ENCODE results near the gene EMILIN1. TPM values are rescaled to one million over a fixed set of nuclear protein-coding genes. Genes with fewer than 3 reads are reported as not detected.

The EMILIN1 gene
- total and polyA plus RNA-seq, 2 of the 8 experiments (the other 6 are each of a cell fraction or from before 2014, with no cell fraction given) = 1.9 to 3.0 TPM

- Histone ChIP-seq H2AFZ (ENCODE audit: low read length) (no peak overlapping the region), H3K4me2 (ENCODE audit: insufficient read depth in 1 of 2, low read depth in 2 of 2, low read length in 2 of 2) (no peak overlapping the region; a peak in 1 of 4 replicates), H2BK20ac (ENCODE audit: low read length) (no peak overlapping the region), H3K79me1 (ENCODE audit: low read depth, low read length) (peaks cover 9% of the 10 kb centered on the region; the same call in 1 of the 2 replicates), H3K23ac (ENCODE audit: insufficient read length) (no peak overlapping the region), H4K91ac (replicated peaks; ENCODE audit: insufficient read length, low read length) (no peak overlapping the region), H3K27ac (ENCODE audit: low read depth, low read length) (no peak overlapping the region), H3K9ac (replicated peaks in 1 of 4; ENCODE audit: extremely low read depth in 1 of 4, low read depth in 3 of 4, low read length in 3 of 4) (no peak overlapping the region), H3K79me2 (ENCODE audit: control insufficient read depth in 1 of 2, insufficient read depth in 2 of 2, low read length in 2 of 2) (peaks cover 0 to 12% of the 10 kb centered on the region in 2 experiments; a peak in 3 of 4 replicates), H2BK12ac (ENCODE audit: low read depth, low read length) (no peak overlapping the region), H4K20me1 (replicated peaks in 1 of 2; ENCODE audit: control insufficient read depth in 1 of 2, insufficient read depth in 2 of 2, low read length in 2 of 2) (peaks cover 0 to 3% of the 10 kb centered on the region in 2 experiments), H2BK5ac (ENCODE audit: low read depth, low read length) (no peak overlapping the region), H4K5ac (ENCODE audit: insufficient read length, low read depth, low read length) (no peak overlapping the region), H3K27me3 (replicated peaks in 1 of 4; ENCODE audit: control insufficient read depth in 3 of 4, extremely low read depth in 1 of 4, insufficient read depth in 3 of 4, low read length in 3 of 4) (0 out of 7 replicates have a peak, but pooled peaks cover 0 to 3% (median 0%) of the 10 kb centered on the region in 4 experiments), H3K4me1 (replicated peaks in 1 of 4; ENCODE audit: control insufficient read depth in 3 of 4, insufficient read depth in 4 of 4, low read length in 3 of 4) (peaks cover 0 to 15% (median 6%) of the 10 kb centered on the region in 4 experiments; a peak in 6 of 7 replicates), H2BK120ac (replicated peaks; ENCODE audit: low read depth, low read length) (no peak overlapping the region), H3K4ac (replicated peaks; ENCODE audit: insufficient read length, low read depth, low read length) (no peak overlapping the region), H3K9me3 (ENCODE audit: insufficient read depth in 2 of 2, low read depth in 1 of 2, low read length in 1 of 2) (no peaks in the 10 kb centered on the region), H3K23me2 (ENCODE audit: low read depth, low read length) (peaks cover 14% of the 10 kb centered on the region; the same call in 1 of the 2 replicates), H3K4me3 (ENCODE audit: extremely low read depth in 1 of 4, insufficient read depth in 2 of 4, low read depth in 3 of 4, low read length in 4 of 4) (no peak overlapping the region), H2BK15ac (ENCODE audit: low read length) (no peak overlapping the region), H3K36me3 (ENCODE audit: control insufficient read depth in 2 of 4, insufficient read depth in 4 of 4, low read length in 3 of 4) (peaks cover 6 to 12% (median 7%) of the 10 kb centered on the region in 4 experiments; a peak in 6 of 8 replicates), H3K56ac (replicated peaks; ENCODE audit: insufficient read length, low read depth, low read length) (no peak overlapping the region), H3K14ac (ENCODE audit: insufficient read length) (no peak overlapping the region), H4K8ac (ENCODE audit: extremely low read depth, insufficient read depth, low read length) (no peak overlapping the region), H2AK5ac (ENCODE audit: low read depth, low read length) (no peak overlapping the region), H3K18ac (ENCODE audit: extremely low read depth, low read length) (no peak overlapping the region)
- CTCF ChIA-PET (ENCODE audit: partially characterized antibody) = interaction anchor here (0.6 to 2.4 kb wide), 12 partner anchors 9 to 813 kb away, joined by 3 to 9 read pairs (median 3); partner anchors contain the start of genes ABHD1 and KHK
- POLR2A ChIA-PET (ENCODE audit: partially characterized antibody) = interaction anchor here (0.6 to 18.5 kb wide), 3 partner anchors 9 to 35 kb away, joined by 5 to 441 read pairs (median 63); partner anchors contain the start of gene AGBL5
- 85% methylated on average over 2 of the region's 2 CpGs; no CpG with 5 or more reads in 1 of the 2 experiments for WGBS, 2 experiments (ENCODE audit: extremely low coverage in 1 of 2, insufficient coverage in 1 of 2, insufficient read length in 1 of 2, insufficient replicate concordance in 2 of 2, low coverage in 1 of 2, low lambda C conversion rate in 2 of 2, missing lambda C conversion rate in 1 of 2)
- DNase-seq (ENCODE audit: low read depth in 1 of 2, low spot score in 2 of 2) = no peak
- no peak for FAIRE-seq
- no peak for TF ChIP-seq CEBPB (IDR thresholded peaks at IDR 0.05; ENCODE audit: low read depth, low read length)
- no peak for TF ChIP-seq EZH2 (IDR thresholded peaks at IDR 0.05; ENCODE audit: low read depth, low read length, severe bottlenecking)
- no peak for TF ChIP-seq BRCA1 (IDR thresholded peaks at IDR 0.05; ENCODE audit: low read depth, low read length)
- no peak for TF ChIP-seq BACH1 (IDR thresholded peaks at IDR 0.05; ENCODE audit: low read length)
- no peak for TF ChIP-seq CTCF (IDR thresholded peaks at IDR 0.05; ENCODE audit: control extremely low read depth in 1 of 3, insufficient read depth in 1 of 3, low read depth in 1 of 3, low read length in 3 of 3)
- TF ChIP-seq MAFK (IDR thresholded peaks at IDR 0.05; ENCODE audit: low read depth, low read length) = no peak
- no peak for TF ChIP-seq TAF1 (IDR thresholded peaks at IDR 0.05; ENCODE audit: low read depth, low read length)
- TF ChIP-seq TAF7 (optimal IDR thresholded peaks at IDR 0.05; ENCODE audit: borderline replicate concordance, low read depth, low read length) = no peak
- no peak for TF ChIP-seq TBP (IDR thresholded peaks at IDR 0.05; ENCODE audit: low read depth, low read length)
- no peak for TF ChIP-seq E2F6 (IDR thresholded peaks at IDR 0.05)
- TF ChIP-seq CREB1 (IDR thresholded peaks at IDR 0.05) = no peak
Observed at GRCh38 chr2:27073782-27074181, 4.6 kb upstream of the EMILIN1 start.

Data from H1 (cell line).